GM18505 (cell line): ENCODE measurements around the gene C22orf15.

Source experiments
- ATAC-seq: cut with Tn5 transposase; IDR thresholded peaks from one replicate; pipeline ENCODE4 v1.9.1; 2021; ENCODE audit not compliant: unreplicated experiment
- POLR2A ChIP-seq: IDR thresholded peaks from 4 replicates; pipeline ENCODE4 v1.6.1; 2011; ENCODE audit warnings: borderline replicate concordance; ENCODE audit not compliant: insufficient read depth, insufficient read length; ENCODE audit errors: extremely low read depth

Gene C22orf15

GRCh38 chr22:23754220-23754919 is 8.4 kb upstream of the C22orf15 start, which contains the start of gene VPREB3:
Gene VPREB3 (minus strand): TSS chr22:23754425. CDS start chr22:23754363, 62 bp downstream.
- no peak for ATAC-seq

GRCh38 chr22:23754980-23755636 is 7.7 kb upstream of the C22orf15 start:
- ATAC-seq = no peak
- TF ChIP-seq POLR2A = no peak

More at GRCh38 chr22:23754220-23754919, 8.4 kb upstream of the C22orf15 start, which contains the start of gene VPREB3:
- peak; percentile 35 for TF ChIP-seq POLR2A

GRCh38 chr22:23755711-23756110 is 7.1 kb upstream of the C22orf15 start:
- ATAC-seq = no peak
- TF ChIP-seq POLR2A = no peak

GRCh38 chr22:23756891-23757290 is 5.9 kb upstream of the C22orf15 start:
- TF ChIP-seq POLR2A = no peak
- no peak for ATAC-seq

GRCh38 chr22:23759566-23759965 is 3.2 kb upstream of the C22orf15 start:
- ATAC-seq = no peak
- TF ChIP-seq POLR2A = no peak

GRCh38 chr22:23760056-23760455 is 2.7 kb upstream of the C22orf15 start:
- no peak for ATAC-seq
- no peak for TF ChIP-seq POLR2A

- TF ChIP-seq POLR2A = no peak
- ATAC-seq = no peak
These were observed 772 bp downstream of the C22orf15 start for GRCh38 chr22:23763579-23763945.

GRCh38 chr22:23763954-23764353 is 1.2 kb downstream of the C22orf15 start:
- TF ChIP-seq POLR2A = no peak
- no peak for ATAC-seq

- ATAC-seq = no peak
- TF ChIP-seq POLR2A = no peak
These were observed 2.4 kb downstream of the C22orf15 start for GRCh38 chr22:23764899-23765881.

GRCh38 chr22:23767303-23767672 is 4.5 kb downstream of the C22orf15 start:
- ATAC-seq = no peak
- TF ChIP-seq POLR2A = no peak

GRCh38 chr22:23767673-23768548 is 5.1 kb downstream of the C22orf15 start, which contains the start of gene CHCHD10:
Gene CHCHD10 (minus strand): TSS chr22:23767972. CDS start chr22:23767874, 98 bp downstream.
- ATAC-seq = peak; percentile 45

GRCh38 chr22:23769321-23769965 is 6.7 kb downstream of the C22orf15 start:
- no peak for ATAC-seq

More at GRCh38 chr22:23767673-23768548, 5.1 kb downstream of the C22orf15 start, which contains the start of gene CHCHD10:
- peak; percentile 80 for TF ChIP-seq POLR2A

More at GRCh38 chr22:23769321-23769965, 6.7 kb downstream of the C22orf15 start:
- TF ChIP-seq POLR2A = no peak
